GM13977 (cell line): ENCODE data around the gene AGBL5.
A peak's percentile ranks its signal among the peaks of the same experiment; 100 is the strongest.

ENCODE experiments used
- DNase-seq: peaks from one replicate; pipeline ENCODE4 v3.0.0; 2012; ENCODE audit warnings: low spot score
- CTCF ChIP-seq: IDR thresholded peaks from 2 replicates; pipeline ENCODE4 v1.5.1; 2012; ENCODE audit warnings: mild to moderate bottlenecking, control low read depth; ENCODE audit not compliant: insufficient read depth; ENCODE audit errors: extremely low read depth, missing control alignments
- in situ Hi-C: fragments of 300-500 bp; cut with MboI; formaldehyde crosslinking; loops from one replicate; pipeline ENCODE4 v1.12.0; 2022; ENCODE audit warnings: low sequenced_read_pairs, low pct_unique_long_range_greater_than_20kb, mixed read lengths, inconsistent platforms; ENCODE audit not compliant: unreplicated experiment

Gene AGBL5

GRCh38 chr2:27029051-27029450 is 22.4 kb upstream of the AGBL5 start:
- in situ Hi-C loops, result no loop called here
- DNase-seq, result no peak

GRCh38 chr2:27032495-27033252 is 18.8 kb upstream of the AGBL5 start, which contains the start of gene TMEM214:
TMEM214 (plus strand) TSS chr2:27032965; CDS start chr2:27033016, 51 bp downstream.
- in situ Hi-C loops, result no loop called here
- TF ChIP-seq CTCF, result no peak
- peak; percentile 96 for DNase-seq

More at GRCh38 chr2:27029051-27029450, 22.4 kb upstream of the AGBL5 start:
- no peak for TF ChIP-seq CTCF

GRCh38 chr2:27033253-27033852 is 18.1 kb upstream of the AGBL5 start:
- DNase-seq, result no peak
- in situ Hi-C loops, result no loop called here

GRCh38 chr2:27038012-27038411 is 13.5 kb upstream of the AGBL5 start:
- no peak for TF ChIP-seq CTCF
- in situ Hi-C loops, result no loop called here

More at GRCh38 chr2:27033253-27033852, 18.1 kb upstream of the AGBL5 start:
- TF ChIP-seq CTCF, result no peak

GRCh38 chr2:27038631-27039339 is 12.7 kb upstream of the AGBL5 start:
- TF ChIP-seq CTCF, result no peak
- in situ Hi-C loops, result no loop called here
- no peak for DNase-seq

More at GRCh38 chr2:27038012-27038411, 13.5 kb upstream of the AGBL5 start:
- DNase-seq, result no peak

- in situ Hi-C loops, result no loop called here
- no peak for TF ChIP-seq CTCF
- no peak for DNase-seq
These were observed 12.0 kb upstream of the AGBL5 start for GRCh38 chr2:27039426-27039825.
